Measurements from ENCODE around the gene HLX.

DNA sequence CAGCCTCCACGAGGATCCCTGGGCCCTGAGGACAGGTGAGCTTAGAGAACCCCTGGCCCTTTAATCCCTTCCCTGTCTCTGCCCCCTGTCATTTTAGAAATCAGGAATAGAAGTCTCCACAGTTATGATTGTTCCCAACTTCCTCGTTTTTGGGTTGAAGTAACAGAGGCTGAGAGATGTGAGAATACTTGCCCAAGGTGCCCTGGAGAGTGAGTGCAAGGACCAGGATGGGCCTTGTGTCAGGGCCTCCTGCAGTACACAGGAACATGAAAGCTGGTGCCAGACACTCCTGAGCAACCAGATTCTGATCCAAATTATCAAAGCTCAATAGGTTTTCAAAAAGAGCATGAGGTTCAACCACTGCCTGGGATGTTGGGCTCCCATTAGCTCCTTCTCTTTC, 10.1 kb downstream of the HLX start:
- TF ChIP-seq CTCF (IDR thresholded peaks at IDR 0.05; ENCODE audit: low read depth, low read length) (no peak), EZH2phosphoT487 (IDR thresholded peaks at IDR 0.05; ENCODE audit: low read depth) (no peak)
